GM12878 (cell line): ENCODE measurements around the gene MCRIP2. TPM values are rescaled to one million over a fixed set of nuclear protein-coding genes. Genes with fewer than 3 reads are reported as not detected.

Experiments used
- ATAC-seq: fragments of 200-7000 bp; cut with Tn5 transposase; 3 replicates; pipeline ENCODE4 v1.9.1; 2020; ENCODE audit warnings: mild to moderate bottlenecking, moderate library complexity
- BruUV-seq: library from RNA; stranded (reverse); fragments of 400-500 nt; replicated peaks from 2 replicates; lab custom pipeline; 2021; lab: Mats Ljungman, UMichigan
- CTCF ChIA-PET: fragments of 300-600 bp; sonication (Branson Sonifier 250); formaldehyde crosslinking; extraction: SDS; loops from one replicate; lab custom pipeline; 2021; ENCODE audit warnings: inconsistent platforms; lab: Yijun Ruan, JAX
- POLR2A ChIA-PET: fragments of 350-600 bp; formaldehyde crosslinking; extraction: SDS; loops from one replicate; lab custom pipeline; 2021; ENCODE audit warnings: inconsistent platforms; lab: Charles Lee
- RAD21 ChIA-PET: fragments of 300-600 bp; sonication (Branson Sonifier 250); formaldehyde crosslinking; loops from one replicate; lab custom pipeline; 2023; ENCODE audit warnings: antibody characterized with exemption; ENCODE audit not compliant: unreplicated experiment; lab: Charles Lee
- SMC1A ChIA-PET: fragments of 300-600 bp; sonication (Branson Sonifier 250); formaldehyde crosslinking; loops from one replicate; lab custom pipeline; 2023; ENCODE audit not compliant: unreplicated experiment, uncharacterized antibody; lab: Charles Lee
- DNase-seq: peaks from one replicate; pipeline ENCODE4 v3.0.0-alpha.2; 2011; ENCODE audit warnings: low read depth, low spot score
- FAIRE-seq: peaks from 3 replicates; lab custom pipeline; 2011; peaks lifted over from hg19 to GRCh38; lab: Jason Lieb, UNC
- H2AFZ ChIP-seq: 2 replicates; pipeline ENCODE4 v1.6.0; 2011; ENCODE audit warnings: low read depth, low read length, control low read depth; ENCODE audit not compliant: control insufficient read depth
- H3K27ac ChIP-seq: 2 replicates; pipeline ENCODE4 v1.5.1; 2011; ENCODE audit warnings: control low read depth; ENCODE audit not compliant: control insufficient read depth, insufficient read depth
- H3K27me3 ChIP-seq, 2 experiments: replicated peaks in 1 of 2; 2 replicates each; pipeline versions ENCODE4 v1.6.0 to v1.6.1; 2011; ENCODE audit warnings: low read length in 1 of 2; ENCODE audit not compliant: control insufficient read depth in 2 of 2, insufficient read depth in 2 of 2
- H3K36me3 ChIP-seq, 2 experiments: 2 replicates each; pipeline ENCODE4 v1.5.1; 2011; ENCODE audit warnings: low read length in 1 of 2; ENCODE audit not compliant: control insufficient read depth in 2 of 2, insufficient read depth in 2 of 2
- H3K4me1 ChIP-seq: 2 replicates; pipeline ENCODE4 v1.6.1; 2011; ENCODE audit warnings: mild to moderate bottlenecking, low read length, moderate library complexity, mixed read lengths; ENCODE audit not compliant: control insufficient read depth, insufficient read depth
- H3K4me2 ChIP-seq: 2 replicates; pipeline ENCODE4 v1.6.0; 2011; ENCODE audit warnings: control low read depth; ENCODE audit not compliant: control insufficient read depth, insufficient read depth
- H3K4me3 ChIP-seq: fragments of 200-600 bp; sonication (generic); 2 replicates; pipeline ENCODE4 v1.5.1; 2016
- H3K79me2 ChIP-seq: 2 replicates; pipeline ENCODE4 v1.6.0; 2011; ENCODE audit warnings: low read length; ENCODE audit not compliant: control insufficient read depth, insufficient read depth
- H3K9ac ChIP-seq: 2 replicates; pipeline ENCODE4 v1.8.0; 2011; ENCODE audit warnings: low read length, control low read depth, mixed read lengths; ENCODE audit not compliant: control insufficient read depth, insufficient read depth
- H3K9me3 ChIP-seq: replicated peaks from 3 replicates; pipeline ENCODE4 v1.5.1; 2011; ENCODE audit warnings: mild to moderate bottlenecking, low read length; ENCODE audit not compliant: control insufficient read depth, insufficient read depth
- H4K20me1 ChIP-seq: 2 replicates; pipeline ENCODE4 v1.6.0; 2011; ENCODE audit not compliant: control insufficient read depth, insufficient read depth
- EP300 ChIP-seq, 2 experiments: fragments of 150-350 bp in 1 of 2; IDR thresholded peaks; 2 replicates each; pipeline ENCODE4 v1.6.1; 2011 to 2012; ENCODE audit warnings: low read depth in 2 of 2, low read length in 2 of 2, borderline replicate concordance in 1 of 2, improper control_type of control experiment in 1 of 2, inconsistent platforms in 1 of 2; ENCODE audit not compliant: control insufficient read depth in 1 of 2
- MYC ChIP-seq: IDR thresholded peaks from 2 replicates; pipeline ENCODE4 v1.6.1; 2011; ENCODE audit warnings: mild to moderate bottlenecking, low read length, moderate library complexity, inconsistent platforms; ENCODE audit not compliant: insufficient read depth, insufficient replicate concordance, insufficient read length, severe bottlenecking
- POLR2A ChIP-seq: IDR thresholded peaks from 2 replicates; pipeline ENCODE4 v1.6.1; 2011; ENCODE audit warnings: low read depth, mild to moderate bottlenecking, low read length
- ZBTB40 ChIP-seq: fragments of 450-650 bp; IDR thresholded peaks from 2 replicates; pipeline ENCODE4 v1.6.1; 2016; ENCODE audit warnings: mild to moderate bottlenecking, moderate library complexity, borderline replicate concordance
- WGBS: methylation state at CpG from one replicate; pipeline ENCODE4 v1.1.6; 2016; ENCODE audit warnings: low lambda C conversion rate; ENCODE audit not compliant: insufficient replicate concordance, insufficient coverage; ENCODE audit errors: missing lambda C conversion rate; 5-methylcytosine and 5-hydroxymethylcytosine counted together
- in situ Hi-C: fragments of 300-500 bp; cut with MboI; formaldehyde crosslinking; loops from 9 replicates; pipeline ENCODE4 v1.14.3; 2018; ENCODE audit warnings: mixed read lengths
- intact Hi-C: fragments of 100-400 bp; cut with micrococcal nuclease; formaldehyde crosslinking; loops from one replicate; pipeline ENCODE4 v1.14.2; 2022; ENCODE audit not compliant: unreplicated experiment
- polyA plus RNA-seq, 11 experiments: library from polyadenylated mRNA; depleted of rRNA in 4 of 11; unstranded in 6 of 11; stranded (reverse) in 5 of 11; fragments of >200 nt; fragmentation: Nextera tagmentation in 4 of 11; fragmentation: Illumina TruSeq in 1 of 11; extraction: Ambion mirVana in 4 of 11; extraction: Trizol in 1 of 11; gene quantifications; 1 replicate in 1 of 11; 2 replicates in 10 of 11; pipeline versions ENCODE4 v1.2.1 to v1.2.3, GENCODE V29; 2011 to 2016; ENCODE audit warnings: inconsistent platforms in 2 of 11, missing spikeins in 2 of 11, low read depth in 1 of 11
- total RNA-seq, 4 experiments: library from RNA; depleted of rRNA in 3 of 4; stranded (reverse); fragments of >200 nt in 3 of 4; fragmentation: Illumina TruSeq in 1 of 4; extraction: Trizol in 1 of 4; gene quantifications; 2 replicates each; pipeline versions ENCODE4 v1.2.1 to v1.2.3, GENCODE V29; 2013 to 2021

MCRIP2 gene
- total and polyA plus RNA-seq, 10 of the 15 experiments (the other 5 are each of a cell fraction or from before 2014, with no cell fraction given): 0.19 to 93.1 (median 57.9) TPM

GRCh38 chr16:628321-629061 is 13.1 kb upstream of the MCRIP2 start (continued):
- TF ChIP-seq ZBTB40: no peak

- H4K20me1 ChIP-seq: no peaks in the 10 kb centered on the region
- ChIA-PET CTCF (no interaction called here), RAD21 (no interaction called here), SMC1A (no interaction called here), POLR2A (no interaction called here)
- intact Hi-C loops (no loop called here), in situ Hi-C loops (no loop called here)
- H2AFZ ChIP-seq: no peak overlapping the region
- DNase-seq (no peak), ATAC-seq (no peak), FAIRE-seq (no peak)
- H3K9me3 ChIP-seq: no peaks in the 10 kb centered on the region
- H3K4me2 ChIP-seq: no peak overlapping the region
- BruUV-seq: no TSS peak
- H3K27me3 ChIP-seq: no peaks in the 10 kb centered on the region
- no peaks in the 10 kb centered on the region; the same call in 1 of the 2 replicates for H3K4me1 ChIP-seq
- H3K27ac ChIP-seq: no peak overlapping the region
- no peak overlapping the region for H3K9ac ChIP-seq
- no peaks in the 10 kb centered on the region for H3K79me2 ChIP-seq
- peaks cover 0 to 4% of the 10 kb centered on the region in 2 experiments; a peak in 2 of 4 replicates for H3K36me3 ChIP-seq
- no peak overlapping the region for H3K4me3 ChIP-seq
- TF ChIP-seq MYC (no peak), EP300 (IDR thresholded peaks at IDR 0.05; ENCODE audit: borderline replicate concordance in 1 of 2, control insufficient read depth in 1 of 2, low read depth in 2 of 2, low read length in 2 of 2) (no peak), POLR2A (peak; percentile 41; the same call in 1 of the 2 replicates)
- WGBS: 89% methylated on average over 28 of the region's 29 CpGs
Measured at GRCh38 chr16:629185-629832, 12.3 kb upstream of the MCRIP2 start.
